ENCODE measurements around the gene RAB5IF. TPM values are rescaled to one million over a fixed set of nuclear protein-coding genes. Genes with fewer than 3 reads are reported as not detected.

RAB5IF gene

DNA sequence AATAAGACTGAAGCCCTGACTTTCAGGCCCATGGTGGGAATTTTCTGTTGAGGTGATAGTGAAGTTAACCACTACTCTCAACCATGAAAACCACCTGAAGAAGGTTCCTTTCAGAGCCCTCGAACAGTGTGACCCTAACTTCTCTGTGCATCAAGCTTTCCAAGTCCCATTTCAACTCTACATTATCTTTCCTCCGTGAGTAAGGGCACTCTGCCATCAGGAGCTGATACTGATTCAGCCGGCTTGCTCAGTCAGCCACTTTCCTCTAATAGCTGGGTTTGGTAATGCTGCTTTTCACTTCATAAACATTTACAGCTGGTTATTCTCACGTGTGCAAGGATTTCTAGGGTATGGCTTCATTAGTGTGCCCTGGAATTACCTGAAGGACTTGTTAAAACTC, 51.2 kb downstream of the RAB5IF start:
- Histone ChIP-seq H3K9ac (ENCODE audit: low read length) (no peak overlapping the region), H2BK12ac (ENCODE audit: low read length in 2 of 2) (no peak overlapping the region), H3K4ac (ENCODE audit: low read depth in 1 of 2, low read length in 2 of 2) (no peak overlapping the region), H3K23ac (ENCODE audit: low read length in 2 of 2) (no peak overlapping the region), H3K18ac (ENCODE audit: low read depth in 1 of 2, low read length in 2 of 2) (no peak overlapping the region), H3K36me3 (ENCODE audit: control insufficient read depth in 1 of 2, insufficient read depth in 2 of 2, low read depth in 1 of 2, low read length in 2 of 2) (peaks cover 30 to 59% of the 10 kb centered on the region in 2 experiments), H3K27me3 (ENCODE audit: control insufficient read depth in 1 of 2, insufficient read depth in 1 of 2, low read length in 2 of 2) (no peaks in the 10 kb centered on the region), H3K9me3 (ENCODE audit: control insufficient read depth, low read length) (no peaks in the 10 kb centered on the region), H3K4me2 (ENCODE audit: low read length, poor library complexity, severe bottlenecking) (no peak overlapping the region), H4K8ac (ENCODE audit: low read length) (no peak overlapping the region), H2BK120ac (ENCODE audit: low read depth, low read length) (no peak overlapping the region), H3K14ac (ENCODE audit: low read length in 2 of 2) (no peak overlapping the region), H2BK5ac (ENCODE audit: low read depth, low read length, poor library complexity, severe bottlenecking) (no peak overlapping the region), H2BK15ac (ENCODE audit: low read depth, poor library complexity, severe bottlenecking) (no peak overlapping the region), H3K27ac (ENCODE audit: low read length, poor library complexity, severe bottlenecking) (no peak overlapping the region), H2AK5ac (ENCODE audit: low read length, severe bottlenecking) (no peak overlapping the region), H3K79me1 (replicated peaks; ENCODE audit: low read length, poor library complexity, severe bottlenecking) (no peaks in the 10 kb centered on the region), H3K4me3 (ENCODE audit: insufficient read depth in 1 of 2, low read depth in 1 of 2, low read length in 2 of 2) (no peak overlapping the region), H2AFZ (ENCODE audit: low read depth, low read length) (no peak overlapping the region), H4K91ac (ENCODE audit: low read length) (no peak overlapping the region), H3K4me1 (ENCODE audit: control insufficient read depth, insufficient read depth, low read depth, low read length) (no peaks in the 10 kb centered on the region)
- WGBS = 100% methylated on average over 3 of the region's 4 CpGs
- DNase-seq = no peak

DNA sequence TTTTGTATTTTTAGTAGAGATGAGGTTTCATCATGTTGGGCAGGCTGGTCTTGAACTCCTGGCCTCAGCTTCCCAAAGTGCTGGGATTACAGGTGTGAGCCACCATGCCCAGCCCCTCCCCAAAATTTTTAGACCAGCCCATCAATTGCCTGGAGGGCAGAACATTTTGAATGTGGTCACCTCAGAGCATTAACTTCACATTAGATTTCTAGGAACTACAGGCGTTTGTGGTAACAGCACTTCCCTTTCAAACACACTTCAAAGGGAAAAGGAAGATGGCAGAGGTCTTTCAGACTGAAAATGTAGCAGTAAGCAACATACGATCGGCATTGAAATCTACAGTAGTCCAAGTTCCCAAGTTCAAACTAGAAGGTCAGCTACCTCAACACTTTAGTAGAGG, 52.7 kb downstream of the RAB5IF start:
- peaks cover 26 to 65% of the 10 kb centered on the region in 2 experiments for H3K36me3 ChIP-seq (ENCODE audit: control insufficient read depth in 1 of 2, insufficient read depth in 2 of 2, low read depth in 1 of 2, low read length in 2 of 2)
- no peak overlapping the region for H2BK5ac ChIP-seq (ENCODE audit: low read depth, low read length, poor library complexity, severe bottlenecking)
- no peaks in the 10 kb centered on the region for H3K4me1 ChIP-seq (ENCODE audit: control insufficient read depth, insufficient read depth, low read depth, low read length)
- H2AFZ ChIP-seq (ENCODE audit: low read depth, low read length) = no peak overlapping the region
- H4K91ac ChIP-seq (ENCODE audit: low read length) = no peak overlapping the region
- no peak overlapping the region for H3K9ac ChIP-seq (ENCODE audit: low read length)
- no peaks in the 10 kb centered on the region for H3K9me3 ChIP-seq (ENCODE audit: control insufficient read depth, low read length)
- no peak overlapping the region for H2BK12ac ChIP-seq (ENCODE audit: low read length in 2 of 2)
- 98% methylated on average over 3 of the region's 3 CpGs for WGBS
- H3K18ac ChIP-seq (ENCODE audit: low read depth in 1 of 2, low read length in 2 of 2) = no peak overlapping the region
- no peak overlapping the region for H3K4me3 ChIP-seq (ENCODE audit: insufficient read depth in 1 of 2, low read depth in 1 of 2, low read length in 2 of 2)
- H3K79me1 ChIP-seq (replicated peaks; ENCODE audit: low read length, poor library complexity, severe bottlenecking) = no peaks in the 10 kb centered on the region
- no peak overlapping the region for H4K8ac ChIP-seq (ENCODE audit: low read length)
- H3K27ac ChIP-seq (ENCODE audit: low read length, poor library complexity, severe bottlenecking) = no peak overlapping the region
- no peak overlapping the region for H2BK15ac ChIP-seq (ENCODE audit: low read depth, poor library complexity, severe bottlenecking)
- no peak overlapping the region for H2BK120ac ChIP-seq (ENCODE audit: low read depth, low read length)
- no peak overlapping the region for H2AK5ac ChIP-seq (ENCODE audit: low read length, severe bottlenecking)
- no peak overlapping the region for H3K23ac ChIP-seq (ENCODE audit: low read length in 2 of 2)
- H3K4me2 ChIP-seq (ENCODE audit: low read length, poor library complexity, severe bottlenecking) = no peak overlapping the region
- H3K27me3 ChIP-seq (ENCODE audit: control insufficient read depth in 1 of 2, insufficient read depth in 1 of 2, low read length in 2 of 2) = no peaks in the 10 kb centered on the region
- H3K4ac ChIP-seq (ENCODE audit: low read depth in 1 of 2, low read length in 2 of 2) = no peak overlapping the region
- no peak overlapping the region for H3K14ac ChIP-seq (ENCODE audit: low read length in 2 of 2)
- no peak for DNase-seq

Small RNAs within 50 kb of the gene (small RNA-seq; reads per million reads assigned to genes)
- gene RF00017 (ENCODE audit: low read depth) = not detected

Data from mesenchymal stem cell (in vitro differentiated cells and primary cell).